Effector memory CD4-positive, alpha-beta T cell (primary cell): ENCODE data around the gene CCDC174.
"Not testable (repeated sequence)": the region's sequence is repeated elsewhere in the genome, so short reads cannot be mapped to it uniquely, and the experiment has no call there.

Experiments used
- DNase-seq, 3 donors: peaks; one replicate each; pipeline ENCODE4 v3.0.0-alpha.2; 2020
- H3K27ac ChIP-seq: 2 replicates; pipeline ENCODE4 v1.7.0; 2013; ENCODE audit warnings: mild to moderate bottlenecking, low read length, moderate library complexity; ENCODE audit not compliant: insufficient read depth, poor library complexity, severe bottlenecking
- H3K27me3 ChIP-seq: replicated peaks from 2 replicates; pipeline ENCODE4 v1.7.0; 2013; ENCODE audit warnings: mild to moderate bottlenecking, low read length; ENCODE audit not compliant: insufficient read depth, control insufficient read depth, poor library complexity, severe bottlenecking
- H3K36me3 ChIP-seq: 2 replicates; pipeline ENCODE4 v1.7.0; 2013; ENCODE audit warnings: mild to moderate bottlenecking, low read length, moderate library complexity; ENCODE audit not compliant: control insufficient read depth, insufficient read depth
- H3K4me1 ChIP-seq: 2 replicates; pipeline ENCODE4 v1.7.0; 2013; ENCODE audit warnings: low read length, mild to moderate bottlenecking; ENCODE audit not compliant: control insufficient read depth, insufficient read depth, poor library complexity, severe bottlenecking
- H3K4me3 ChIP-seq: 2 replicates; pipeline ENCODE4 v1.7.0; 2013; ENCODE audit warnings: low read length, low read depth, mild to moderate bottlenecking; ENCODE audit not compliant: insufficient read depth, poor library complexity, severe bottlenecking
- H3K9me3 ChIP-seq: 2 replicates; pipeline ENCODE4 v1.7.0; 2013; ENCODE audit warnings: mild to moderate bottlenecking, low read length, moderate library complexity; ENCODE audit not compliant: control insufficient read depth
- total RNA-seq, 3 donors: gene quantifications; one replicate each; lab custom pipeline; 2026; lab: John Stamatoyannopoulos, UW

CCDC174 gene
- 44.6 to 48.9 (median 47.4) reads per million in 3 donors for total RNA-seq

DNA sequence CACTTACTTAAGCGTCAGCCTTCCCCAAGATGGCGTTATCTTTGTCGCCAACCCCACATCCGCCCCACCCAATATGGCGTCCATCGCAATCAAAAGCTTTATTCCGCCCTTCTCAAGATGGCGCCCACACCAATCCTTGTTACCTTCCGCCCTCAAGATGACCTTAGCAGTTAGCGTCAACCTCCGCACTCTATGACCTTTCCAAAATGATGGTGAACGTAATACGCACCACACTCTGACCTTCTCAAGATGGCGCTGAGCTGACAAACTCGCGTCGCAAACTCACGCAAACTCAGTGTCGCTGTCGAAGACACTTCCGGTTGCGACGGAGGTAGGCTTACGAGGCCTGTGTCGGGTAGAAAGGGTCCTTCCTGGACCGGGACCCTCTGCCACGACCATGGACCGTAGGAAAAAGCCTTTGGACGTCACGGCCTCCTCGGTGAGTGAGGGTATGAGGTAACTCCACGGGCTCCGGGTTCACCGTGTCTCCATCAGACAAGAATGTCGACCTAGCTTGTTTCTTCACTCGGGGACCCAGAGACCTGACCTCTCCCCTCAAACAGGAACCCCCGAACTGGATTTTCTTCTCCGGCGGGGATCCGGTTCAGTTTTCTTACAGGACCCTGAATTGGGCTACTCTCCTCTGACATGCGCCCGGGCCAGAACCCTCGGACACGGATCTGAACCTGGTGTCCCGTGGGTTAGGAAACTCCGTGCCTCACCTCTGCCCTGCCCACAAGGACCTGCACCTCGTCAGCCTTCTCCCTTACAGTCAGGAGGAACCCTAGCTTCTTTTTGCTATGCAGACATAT, at the start of gene CCDC174:
TSS of gene CCDC174 (plus strand) at position 323 of the 812 bp plus-strand sequence. CDS start at position 398, 75 bp downstream.
- no peaks in the 10 kb centered on the region for H3K27me3 ChIP-seq
- peak within 1 kb of the TSS; percentile 97 for H3K27ac ChIP-seq
- H3K4me1 ChIP-seq, result peaks cover 19% of the 10 kb centered on the region
- no peaks in the 10 kb centered on the region for H3K9me3 ChIP-seq
- H3K36me3 ChIP-seq, result peaks cover 19% of the 10 kb centered on the region
- peak within 1 kb of the TSS; percentile 88 for H3K4me3 ChIP-seq
- peak; percentile 89 to 95 (median 93) for DNase-seq

GRCh38 chr3:14602006-14602803, 49.4 kb upstream of the CCDC174 start:
- H3K27ac ChIP-seq, result no peak overlapping the region
- H3K9me3 ChIP-seq, result no peaks in the 10 kb centered on the region
- DNase-seq, result no peak
- no peaks in the 10 kb centered on the region for H3K4me1 ChIP-seq
- no peak overlapping the region for H3K4me3 ChIP-seq
- peaks cover 27% of the 10 kb centered on the region for H3K27me3 ChIP-seq
- H3K36me3 ChIP-seq, result no peaks in the 10 kb centered on the region

- no peak for DNase-seq
- Histone ChIP-seq H3K4me1 (no peaks in the 10 kb centered on the region), H3K9me3 (no peaks in the 10 kb centered on the region), H3K27me3 (peaks cover 27% of the 10 kb centered on the region), H3K36me3 (no peaks in the 10 kb centered on the region), H3K4me3 (no peak overlapping the region), H3K27ac (no peak overlapping the region)
Observed at GRCh38 chr3:14602804-14603644, 48.5 kb upstream of the CCDC174 start.

GRCh38 chr3:14605067-14605466, 46.5 kb upstream of the CCDC174 start:
- Histone ChIP-seq H3K36me3 (no peaks in the 10 kb centered on the region), H3K4me3 (no peak overlapping the region), H3K9me3 (no peaks in the 10 kb centered on the region), H3K27ac (no peak overlapping the region), H3K4me1 (no peaks in the 10 kb centered on the region), H3K27me3 (peaks cover 21% of the 10 kb centered on the region)
- DNase-seq, result no peak

- H3K36me3 ChIP-seq, result no peaks in the 10 kb centered on the region
- DNase-seq, result no peak
- no peak overlapping the region for H3K27ac ChIP-seq
- H3K4me1 ChIP-seq, result no peaks in the 10 kb centered on the region
- no peak overlapping the region for H3K4me3 ChIP-seq
- peaks cover 21% of the 10 kb centered on the region for H3K27me3 ChIP-seq
- no peaks in the 10 kb centered on the region for H3K9me3 ChIP-seq
Observed at GRCh38 chr3:14605744-14606143, 45.8 kb upstream of the CCDC174 start.

- Histone ChIP-seq H3K9me3 (no peaks in the 10 kb centered on the region), H3K27ac (no peak overlapping the region), H3K27me3 (peaks cover 15% of the 10 kb centered on the region)
Observed at GRCh38 chr3:14606669-14607339, 44.8 kb upstream of the CCDC174 start.

GRCh38 chr3:14608298-14608697, 43.3 kb upstream of the CCDC174 start:
- H3K4me1 ChIP-seq, result no peaks in the 10 kb centered on the region
- H3K4me3 ChIP-seq, result no peak overlapping the region
- H3K27me3 ChIP-seq, result peaks cover 5% of the 10 kb centered on the region
- H3K9me3 ChIP-seq, result no peaks in the 10 kb centered on the region
- no peak for DNase-seq
- no peaks in the 10 kb centered on the region for H3K36me3 ChIP-seq
- no peak overlapping the region for H3K27ac ChIP-seq

More at GRCh38 chr3:14606669-14607339, 44.8 kb upstream of the CCDC174 start:
- H3K36me3 ChIP-seq, result no peaks in the 10 kb centered on the region
- no peak overlapping the region for H3K4me3 ChIP-seq
- no peak for DNase-seq
- H3K4me1 ChIP-seq, result no peaks in the 10 kb centered on the region

GRCh38 chr3:14609058-14609457, 42.5 kb upstream of the CCDC174 start:
- H3K27me3 ChIP-seq, H3K4me3 ChIP-seq, DNase-seq, H3K36me3 ChIP-seq, H3K4me1 ChIP-seq, H3K9me3 ChIP-seq, H3K27ac ChIP-seq: not testable (repeated sequence)

- Histone ChIP-seq H3K9me3 (no peaks in the 10 kb centered on the region), H3K27me3 (no peaks in the 10 kb centered on the region), H3K36me3 (no peaks in the 10 kb centered on the region), H3K4me1 (no peaks in the 10 kb centered on the region), H3K4me3 (no peak overlapping the region), H3K27ac (no peak overlapping the region)
- DNase-seq, result no peak
Observed at GRCh38 chr3:14609506-14609905, 42.1 kb upstream of the CCDC174 start.
